ENCODE data around the gene PRR23A.

PRR23A gene

DNA sequence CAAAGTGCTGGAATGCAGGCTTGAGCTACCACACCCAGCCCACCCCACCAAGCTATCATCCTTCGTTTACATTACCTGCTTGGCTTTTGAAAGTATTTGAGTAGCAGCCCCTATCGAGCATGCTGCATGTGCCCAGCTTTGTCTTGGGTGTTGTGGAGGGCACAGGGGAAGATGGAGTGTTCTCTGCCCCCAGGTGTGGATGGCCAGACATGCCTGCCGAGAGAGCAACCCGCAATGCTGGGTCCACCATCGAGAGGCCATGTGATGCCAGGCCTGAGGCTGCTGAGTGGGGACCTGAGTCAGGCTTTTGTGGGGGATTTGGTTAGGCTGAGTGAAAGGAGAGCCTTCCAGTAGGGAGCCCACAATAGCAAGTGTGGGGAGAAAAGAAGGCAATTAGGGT is 33.1 kb downstream of the PRR23A start:
- no peak for DNase-seq (ENCODE audit: low read depth)

- no peak for DNase-seq (ENCODE audit: low read depth)
Measured at GRCh38 chr3:138971766-138972320, 34.2 kb downstream of the PRR23A start.

- no peak for DNase-seq (ENCODE audit: low read depth)
Measured at GRCh38 chr3:138964923-138965322, 41.1 kb downstream of the PRR23A start.

- no peak for DNase-seq (ENCODE audit: low read depth)
Measured at GRCh38 chr3:138964264-138964663, 41.8 kb downstream of the PRR23A start.

DNA sequence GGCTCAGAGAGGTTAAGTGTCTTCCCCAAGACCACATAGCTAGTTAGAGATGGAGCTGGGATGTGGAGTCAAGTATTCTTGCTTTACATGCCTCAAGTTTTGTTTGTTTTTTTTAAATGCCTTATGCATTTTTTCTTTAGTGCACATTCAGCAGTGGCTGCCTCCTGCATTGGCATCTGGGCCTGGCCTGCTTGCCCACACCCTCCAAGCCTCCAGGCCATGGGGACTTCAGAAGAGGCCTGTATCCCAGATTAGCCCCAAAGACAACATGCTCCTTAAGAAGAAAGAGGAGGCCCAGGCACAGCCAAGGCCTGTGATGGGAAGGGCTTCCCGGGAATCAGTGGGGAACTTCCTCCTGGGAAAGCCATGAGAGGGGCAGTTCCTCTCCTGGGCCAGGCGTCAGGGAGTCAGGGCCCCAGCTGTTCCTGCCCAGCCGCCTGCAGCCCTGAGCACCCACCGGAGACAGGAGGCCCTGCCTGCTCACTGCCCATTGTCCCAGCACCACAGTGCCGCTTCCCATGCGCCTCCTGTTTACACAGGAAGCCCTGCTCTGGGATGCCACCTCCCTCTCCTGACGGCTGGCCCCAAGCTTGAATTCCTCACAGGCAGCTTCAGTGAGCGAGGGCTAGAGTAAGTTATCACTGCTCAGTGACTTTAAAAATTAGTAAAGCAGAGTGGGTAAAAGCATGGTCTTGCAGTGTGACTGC is 43.1 kb downstream of the PRR23A start:
- no peak for DNase-seq (ENCODE audit: low read depth)

DNA sequence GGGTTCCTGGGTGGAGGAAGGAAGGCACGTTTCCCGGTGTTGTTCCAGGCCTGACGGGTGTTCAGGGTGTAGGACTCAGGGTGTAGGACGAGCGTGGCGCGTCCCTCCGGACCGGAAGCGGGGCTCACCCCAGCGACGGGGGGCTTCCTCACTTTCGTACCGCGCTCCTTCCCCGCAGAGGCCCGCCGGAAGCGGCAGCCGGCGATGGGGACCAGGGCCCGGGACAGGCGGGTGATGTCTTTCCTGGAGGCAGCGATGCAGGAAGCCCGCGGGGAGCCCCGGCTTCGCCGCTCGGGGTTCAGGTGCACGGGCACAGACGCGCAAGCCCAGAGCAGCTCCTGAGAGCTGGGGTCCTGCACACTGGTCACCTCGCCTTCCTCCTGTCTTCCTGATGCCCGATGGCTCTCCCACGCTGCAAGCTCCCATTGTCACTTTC is 45.6 kb downstream of the PRR23A start:
- DNase-seq (ENCODE audit: low read depth): no peak

Measured in T follicular helper cell (primary cell).